Measurements from ENCODE around the gene LAMC1. TPM values are rescaled to one million over a fixed set of nuclear protein-coding genes. Genes with fewer than 3 reads are reported as not detected.

LAMC1 gene
- total RNA-seq, 1 experiment from 2014 or later, result 113 TPM

- no peak for TF ChIP-seq POLR2AphosphoS5 (IDR thresholded peaks at IDR 0.05; ENCODE audit: low read depth, low read length)
- no peak for TF ChIP-seq CTCF (IDR thresholded peaks at IDR 0.05)
- TF ChIP-seq TCF7L2 (IDR thresholded peaks at IDR 0.05; ENCODE audit: low read depth, low read length), result no peak
- no peak for TF ChIP-seq SIN3A (IDR thresholded peaks at IDR 0.05; ENCODE audit: borderline replicate concordance, insufficient read depth, low read depth, low read length)
- no peak for TF ChIP-seq REST (IDR thresholded peaks at IDR 0.05; ENCODE audit: insufficient read depth in 1 of 2, low read depth in 2 of 2, low read length in 1 of 2)
- ATAC-seq, result no peak
- no TSS peak for BruUV-seq (replicated peaks)
- Histone ChIP-seq H3K36me3 (ENCODE audit: control insufficient read depth, insufficient read depth, low read length) (no peaks in the 10 kb centered on the region), H3K4me3 (ENCODE audit: low read depth in 2 of 2, low read length in 2 of 2) (no peak overlapping the region), H3K27ac (ENCODE audit: low read length) (no peak overlapping the region), H3K4me1 (ENCODE audit: control insufficient read depth, insufficient read depth, low read length) (no peaks in the 10 kb centered on the region), H3K9me3 (ENCODE audit: control insufficient read depth, insufficient read depth, low read depth, low read length) (no peaks in the 10 kb centered on the region), H3K27me3 (ENCODE audit: control insufficient read depth, insufficient read depth, low read length) (no peaks in the 10 kb centered on the region)
- POLR2A ChIA-PET, result no interaction called here
- CTCF ChIA-PET, result no interaction called here
- in situ Hi-C loops (cut with HindIII; ENCODE audit: low pct_unique_long_range_greater_than_20kb, low sequenced_read_pairs), result no loop called here
- no peak for DNase-seq (ENCODE audit: low read depth, low spot score)
- intact Hi-C loops (cut with micrococcal nuclease; ENCODE audit: unreplicated experiment), result no loop called here
Observed at GRCh38 chr1:183152180-183152579, 129.0 kb downstream of the LAMC1 start.

GRCh38 chr1:183155939-183156338, 132.7 kb downstream of the LAMC1 start:
- Histone ChIP-seq H3K27ac (ENCODE audit: low read length) (no peak overlapping the region), H3K27me3 (ENCODE audit: control insufficient read depth, insufficient read depth, low read length) (no peaks in the 10 kb centered on the region), H3K4me1 (ENCODE audit: control insufficient read depth, insufficient read depth, low read length) (no peaks in the 10 kb centered on the region), H3K9me3 (ENCODE audit: control insufficient read depth, insufficient read depth, low read depth, low read length) (no peaks in the 10 kb centered on the region), H3K4me3 (ENCODE audit: low read depth in 2 of 2, low read length in 2 of 2) (no peak overlapping the region), H3K36me3 (ENCODE audit: control insufficient read depth, insufficient read depth, low read length) (no peaks in the 10 kb centered on the region)
- BruUV-seq (replicated peaks), result no TSS peak
- in situ Hi-C loops (cut with HindIII; ENCODE audit: low pct_unique_long_range_greater_than_20kb, low sequenced_read_pairs) (no loop called here), intact Hi-C loops (cut with micrococcal nuclease; ENCODE audit: unreplicated experiment) (no loop called here)
- DNase-seq (ENCODE audit: low read depth, low spot score) (no peak), ATAC-seq (no peak)
- TF ChIP-seq TCF7L2 (IDR thresholded peaks at IDR 0.05; ENCODE audit: low read depth, low read length) (no peak), SIN3A (IDR thresholded peaks at IDR 0.05; ENCODE audit: borderline replicate concordance, insufficient read depth, low read depth, low read length) (no peak), CTCF (IDR thresholded peaks at IDR 0.05) (no peak), REST (IDR thresholded peaks at IDR 0.05; ENCODE audit: insufficient read depth in 1 of 2, low read depth in 2 of 2, low read length in 1 of 2) (no peak), POLR2AphosphoS5 (IDR thresholded peaks at IDR 0.05; ENCODE audit: low read depth, low read length) (no peak)
- POLR2A ChIA-PET, result no interaction called here
- CTCF ChIA-PET, result no interaction called here

Data from Panc1 (cell line).